Activated B cell treated with CpG ODN at 0.5 μM for 24 hours (primary cell): ENCODE data around the gene YIF1B. TPM values are rescaled to one million over a fixed set of nuclear protein-coding genes. Genes with fewer than 3 reads are reported as not detected.

Experiments
- ATAC-seq: fragments of 200-7000 bp; cut with Tn5 transposase; one replicate; pipeline ENCODE4 v1.10.0; 2021; ENCODE audit warnings: low read depth, mild to moderate bottlenecking, moderate library complexity
- CTCF ChIA-PET: fragments of 350-600 bp; sonication (Branson Sonifier 250); formaldehyde crosslinking; loops from one replicate; lab custom pipeline; 2021; ENCODE audit warnings: antibody characterized with exemption; lab: Charles Lee
- POLR2A ChIA-PET: fragments of 350-600 bp; sonication (Branson Sonifier 250); formaldehyde crosslinking; loops from one replicate; lab custom pipeline; 2021; ENCODE audit warnings: antibody characterized with exemption; lab: Charles Lee
- DNase-seq: peaks from one replicate; pipeline ENCODE4 v3.0.0; 2022
- H3K27ac Mint-ChIP-seq: one replicate; pipeline ENCODE4 v1.8.0; 2020; ENCODE audit warnings: mixed read lengths
- H3K27me3 Mint-ChIP-seq: one replicate; pipeline ENCODE4 v1.8.0; 2021; ENCODE audit warnings: mixed read lengths
- H3K36me3 Mint-ChIP-seq: one replicate; pipeline ENCODE4 v1.8.0; 2021; ENCODE audit warnings: low read depth, mixed read lengths
- H3K4me1 Mint-ChIP-seq: one replicate; pipeline ENCODE4 v1.8.0; 2021; ENCODE audit warnings: mixed read lengths
- H3K4me3 Mint-ChIP-seq: one replicate; pipeline ENCODE4 v1.8.0; 2020; ENCODE audit warnings: mild to moderate bottlenecking, mixed read lengths
- H3K9me3 Mint-ChIP-seq: one replicate; pipeline ENCODE4 v1.8.0; 2020; ENCODE audit warnings: mixed read lengths
- intact Hi-C: fragments of 100-400 bp; cut with micrococcal nuclease; formaldehyde crosslinking; loops from one replicate; pipeline ENCODE4 v1.15.1; 2024
- total RNA-seq: library from RNA; stranded (reverse); gene quantifications from 2 replicates; pipeline ENCODE4 v1.2.3, GENCODE V29; 2022
- TF ChIP-seq, protein P1 (sequence below): fragments of 200-600 bp; IDR thresholded peaks from one replicate; pipeline ENCODE4 v1.8.0; 2022; ENCODE audit warnings: antibody characterized with exemption, mild to moderate bottlenecking

Gene YIF1B
- total RNA-seq, 1 donor from 2014 or later = 28.7 TPM

DNA sequence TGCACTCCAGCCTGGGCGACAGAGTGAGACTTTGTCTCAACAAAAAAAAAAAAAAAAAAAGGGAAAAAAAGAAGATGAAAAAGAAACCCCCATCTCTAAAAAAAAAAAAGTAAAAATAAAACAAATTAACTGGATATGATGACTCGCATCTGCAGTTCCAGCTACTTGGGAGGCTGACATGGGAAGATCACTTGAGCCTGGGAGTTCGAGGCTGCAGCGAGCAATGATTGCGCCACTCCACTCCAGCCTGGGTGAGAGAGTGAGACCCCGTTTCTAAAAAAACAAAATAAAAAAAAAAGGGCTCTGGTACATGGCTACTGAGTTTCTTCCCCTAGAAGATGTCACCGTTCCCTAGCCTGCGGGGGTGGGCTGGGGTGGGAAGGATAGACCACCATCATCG is 17.5 kb upstream of the YIF1B start:
- POLR2A ChIA-PET = interaction anchor here (0.6 kb wide), 3 partner anchors 77 to 434 kb away, joined by 3 read pairs; partner anchors contain the start of gene PPP1R14A
- no peak for ATAC-seq

DNA sequence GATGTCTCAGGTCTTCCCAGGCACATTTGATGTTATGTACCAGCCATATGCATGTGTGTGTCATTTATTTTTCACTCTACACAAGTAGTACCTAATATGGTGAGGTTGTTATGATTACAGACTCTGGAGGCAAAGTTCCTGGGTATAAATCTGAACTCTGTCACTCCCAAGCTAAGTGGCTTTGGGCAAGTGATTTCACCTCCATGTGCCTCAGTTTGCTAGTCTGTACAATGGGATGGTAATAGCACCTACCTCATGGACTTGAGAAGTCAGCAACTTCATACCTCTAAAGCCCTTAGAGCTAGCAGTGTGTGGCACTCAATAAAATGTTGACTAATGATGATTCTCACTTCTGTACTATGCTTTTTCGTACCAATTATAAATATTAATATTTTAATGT is 16.0 kb upstream of the YIF1B start:
- no peak overlapping the region for H3K27ac Mint-ChIP-seq

More for the DNA sequence above, 17.5 kb upstream of the YIF1B start:
- H3K27me3 Mint-ChIP-seq = no peaks in the 10 kb centered on the region
- TF ChIP-seq, protein P1, sequence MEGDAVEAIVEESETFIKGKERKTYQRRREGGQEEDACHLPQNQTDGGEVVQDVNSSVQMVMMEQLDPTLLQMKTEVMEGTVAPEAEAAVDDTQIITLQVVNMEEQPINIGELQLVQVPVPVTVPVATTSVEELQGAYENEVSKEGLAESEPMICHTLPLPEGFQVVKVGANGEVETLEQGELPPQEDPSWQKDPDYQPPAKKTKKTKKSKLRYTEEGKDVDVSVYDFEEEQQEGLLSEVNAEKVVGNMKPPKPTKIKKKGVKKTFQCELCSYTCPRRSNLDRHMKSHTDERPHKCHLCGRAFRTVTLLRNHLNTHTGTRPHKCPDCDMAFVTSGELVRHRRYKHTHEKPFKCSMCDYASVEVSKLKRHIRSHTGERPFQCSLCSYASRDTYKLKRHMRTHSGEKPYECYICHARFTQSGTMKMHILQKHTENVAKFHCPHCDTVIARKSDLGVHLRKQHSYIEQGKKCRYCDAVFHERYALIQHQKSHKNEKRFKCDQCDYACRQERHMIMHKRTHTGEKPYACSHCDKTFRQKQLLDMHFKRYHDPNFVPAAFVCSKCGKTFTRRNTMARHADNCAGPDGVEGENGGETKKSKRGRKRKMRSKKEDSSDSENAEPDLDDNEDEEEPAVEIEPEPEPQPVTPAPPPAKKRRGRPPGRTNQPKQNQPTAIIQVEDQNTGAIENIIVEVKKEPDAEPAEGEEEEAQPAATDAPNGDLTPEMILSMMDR = no peak
- H3K27ac Mint-ChIP-seq = no peak overlapping the region
- peaks cover 13% of the 10 kb centered on the region for H3K36me3 Mint-ChIP-seq
- no peaks in the 10 kb centered on the region for H3K9me3 Mint-ChIP-seq
- no peak for DNase-seq
- H3K4me1 Mint-ChIP-seq = peaks cover 8% of the 10 kb centered on the region
- CTCF ChIA-PET = interaction anchor here (0.6 to 1.7 kb wide), 3 partner anchors 15 to 113 kb away, joined by 3 to 5 read pairs (median 3); no protein-coding TSS in a partner anchor
- H3K4me3 Mint-ChIP-seq = no peak overlapping the region
- intact Hi-C loops = no loop called here

DNA sequence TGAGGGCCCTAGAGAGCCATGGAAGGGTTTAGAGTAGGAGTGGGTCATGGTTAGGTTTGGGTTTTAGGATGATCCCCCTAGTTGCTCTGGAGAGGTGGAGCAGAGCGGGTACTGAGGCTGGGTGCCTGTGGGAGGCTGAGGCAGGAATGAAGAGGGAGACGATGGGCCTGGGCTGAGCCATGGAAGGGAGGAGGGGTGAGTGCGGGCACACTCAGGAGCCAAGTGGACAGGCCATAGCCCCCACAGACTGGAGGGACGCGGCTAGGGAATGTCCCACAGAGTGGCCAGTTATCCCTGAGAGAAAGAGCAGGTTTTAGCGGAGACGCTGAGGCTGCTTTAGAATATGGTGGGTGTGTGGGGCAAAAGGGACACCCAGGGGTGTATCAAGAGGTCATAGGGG is 13.9 kb upstream of the YIF1B start:
- intact Hi-C loops = no loop called here
- ATAC-seq (no peak), DNase-seq (no peak)
- ChIA-PET CTCF (interaction anchor here (0.6 kb wide), 2 partner anchors 12 to 300 kb away, joined by 3 read pairs; no protein-coding TSS in a partner anchor), POLR2A (interaction anchor here (0.7 kb wide), 1 partner anchor 63 kb away, joined by 5 read pairs; no protein-coding TSS in a partner anchor)
- Mint-ChIP-seq H3K27me3 (no peaks in the 10 kb centered on the region), H3K36me3 (peaks cover 20% of the 10 kb centered on the region), H3K9me3 (no peaks in the 10 kb centered on the region), H3K4me1 (no peaks in the 10 kb centered on the region), H3K4me3 (no peak overlapping the region), H3K27ac (no peak overlapping the region)
- TF ChIP-seq, protein P1 = no peak

More for the DNA sequence above, 16.0 kb upstream of the YIF1B start:
- Mint-ChIP-seq H3K36me3 (peaks cover 22% of the 10 kb centered on the region), H3K27me3 (no peaks in the 10 kb centered on the region), H3K9me3 (no peaks in the 10 kb centered on the region), H3K4me1 (peaks cover under 1% of the 10 kb centered on the region), H3K4me3 (no peak overlapping the region)
- DNase-seq (no peak), ATAC-seq (no peak)
- ChIA-PET POLR2A (no interaction called here), CTCF (interaction anchor here (0.7 to 1.7 kb wide), 4 partner anchors 13 to 429 kb away, joined by 3 to 6 read pairs (median 4); partner anchors contain the start of gene PSMD8)
- intact Hi-C loops = no loop called here
- TF ChIP-seq, protein P1 = no peak

DNA sequence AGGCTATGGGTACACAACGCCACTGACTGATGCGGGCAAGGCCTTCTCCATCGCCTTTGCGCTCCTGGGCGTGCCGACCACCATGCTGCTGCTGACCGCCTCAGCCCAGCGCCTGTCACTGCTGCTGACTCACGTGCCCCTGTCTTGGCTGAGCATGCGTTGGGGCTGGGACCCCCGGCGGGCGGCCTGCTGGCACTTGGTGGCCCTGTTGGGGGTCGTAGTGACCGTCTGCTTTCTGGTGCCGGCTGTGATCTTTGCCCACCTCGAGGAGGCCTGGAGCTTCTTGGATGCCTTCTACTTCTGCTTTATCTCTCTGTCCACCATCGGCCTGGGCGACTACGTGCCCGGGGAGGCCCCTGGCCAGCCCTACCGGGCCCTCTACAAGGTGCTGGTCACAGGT is 10.8 kb upstream of the YIF1B start:
- ATAC-seq (no peak), DNase-seq (no peak)
- no peaks in the 10 kb centered on the region for H3K9me3 Mint-ChIP-seq
- intact Hi-C loops = no loop called here
- H3K27me3 Mint-ChIP-seq = no peaks in the 10 kb centered on the region
- H3K4me1 Mint-ChIP-seq = peaks cover under 1% of the 10 kb centered on the region
- H3K27ac Mint-ChIP-seq = no peak overlapping the region
- ChIA-PET CTCF (no interaction called here), POLR2A (no interaction called here)
- TF ChIP-seq, protein P1 = no peak
- H3K36me3 Mint-ChIP-seq = peaks cover 22% of the 10 kb centered on the region
- no peak overlapping the region for H3K4me3 Mint-ChIP-seq

DNA sequence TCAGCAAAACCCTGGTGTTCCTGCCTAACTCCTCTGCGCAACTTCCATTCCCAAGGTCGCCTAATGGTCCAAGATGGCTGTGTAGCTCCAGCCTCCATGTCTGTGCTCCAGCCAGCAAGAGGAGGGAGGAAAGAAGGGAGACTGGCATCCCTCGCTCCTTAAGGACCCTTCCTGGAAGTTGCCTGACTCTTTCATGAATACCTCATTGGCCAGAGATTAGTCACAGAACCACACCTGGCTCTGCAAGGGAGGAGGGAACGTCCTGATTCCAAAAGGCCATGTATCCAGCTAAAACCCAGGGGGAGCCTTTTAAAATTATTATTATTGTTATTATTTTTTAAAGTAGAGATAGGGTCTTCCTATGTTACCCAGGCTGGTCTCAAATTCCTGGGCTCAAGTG is 8.7 kb upstream of the YIF1B start:
- POLR2A ChIA-PET = no interaction called here
- Mint-ChIP-seq H3K27me3 (no peaks in the 10 kb centered on the region), H3K4me1 (peaks cover 12% of the 10 kb centered on the region), H3K4me3 (no peak overlapping the region), H3K27ac (no peak overlapping the region), H3K36me3 (peaks cover 22% of the 10 kb centered on the region), H3K9me3 (no peaks in the 10 kb centered on the region)
- no peak for ATAC-seq
- DNase-seq = no peak
- TF ChIP-seq, protein P1 = no peak
- intact Hi-C loops = no loop called here
- CTCF ChIA-PET = no interaction called here
